Fibroblast of skin of back (primary cell): ENCODE data around the gene OCA2.

Source experiments
- DNase-seq: peaks from one replicate; pipeline ENCODE4 v3.0.0-alpha.2; 2013

Gene OCA2

DNA sequence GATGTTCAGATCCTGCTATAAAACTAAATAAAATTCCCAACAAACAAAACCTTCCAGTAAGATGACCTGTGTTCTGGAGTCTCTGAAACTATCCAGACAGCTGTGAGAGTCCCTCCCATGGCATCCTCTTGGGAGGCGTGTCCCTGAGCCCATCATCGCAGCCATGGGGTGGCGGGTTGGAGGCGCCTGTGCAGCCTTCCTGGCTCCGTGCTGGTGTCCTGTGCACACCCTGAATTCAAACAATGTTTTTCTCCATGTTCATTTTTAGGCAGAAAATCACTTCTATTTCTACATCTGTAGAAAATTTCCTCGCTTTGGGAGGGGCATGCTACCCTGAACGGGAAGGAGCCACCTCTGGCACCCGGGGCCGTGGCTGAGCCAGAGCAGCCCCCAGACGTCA lies 19.4 kb upstream of the OCA2 start:
- no peak for DNase-seq

DNA sequence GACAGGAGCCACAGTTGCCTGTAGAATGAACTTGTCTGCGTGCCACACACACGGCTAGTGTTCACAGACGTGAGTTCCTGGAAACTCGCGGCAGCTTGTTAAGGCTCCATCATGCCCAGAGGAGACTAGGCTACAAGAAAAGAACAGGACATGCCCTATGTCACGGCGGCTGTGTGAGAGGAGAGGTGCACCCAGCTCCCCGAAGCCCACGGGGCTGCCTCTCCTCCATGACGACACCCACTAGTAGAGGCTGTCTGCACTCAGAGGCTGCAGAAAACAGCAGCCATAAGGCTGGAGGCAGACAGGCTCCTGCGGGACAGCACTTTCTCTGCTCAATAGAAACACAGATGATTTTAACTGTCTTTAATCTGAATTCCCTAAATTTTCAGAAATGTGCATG lies 19.0 kb upstream of the OCA2 start:
- DNase-seq, result no peak

DNA sequence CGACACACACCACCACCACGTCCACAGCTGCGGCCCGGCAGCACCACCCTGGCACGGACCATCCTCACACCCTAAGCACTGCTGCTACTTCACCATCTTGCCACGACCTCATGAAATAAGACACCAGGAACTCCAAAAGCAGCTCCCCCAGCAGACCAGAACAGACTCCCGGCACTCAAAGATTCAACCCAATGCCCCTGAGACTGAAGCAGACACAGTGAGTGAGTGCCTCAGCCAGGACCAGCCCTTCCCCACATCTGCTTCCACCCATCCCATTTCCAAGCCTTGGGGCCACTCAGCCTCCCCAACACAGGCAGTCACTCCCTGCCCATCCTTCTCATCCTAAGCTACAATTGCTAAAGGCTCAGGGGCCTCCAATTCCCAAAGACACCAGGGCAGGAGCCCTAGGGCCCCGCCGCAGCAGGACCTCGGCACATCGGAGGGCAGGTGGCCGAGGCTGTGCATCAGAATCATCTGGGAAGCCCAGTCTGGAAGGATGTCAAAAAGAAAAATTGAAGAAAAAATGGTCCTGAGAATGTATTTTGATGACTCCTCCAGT lies 18.4 kb upstream of the OCA2 start:
- DNase-seq, result no peak

DNA sequence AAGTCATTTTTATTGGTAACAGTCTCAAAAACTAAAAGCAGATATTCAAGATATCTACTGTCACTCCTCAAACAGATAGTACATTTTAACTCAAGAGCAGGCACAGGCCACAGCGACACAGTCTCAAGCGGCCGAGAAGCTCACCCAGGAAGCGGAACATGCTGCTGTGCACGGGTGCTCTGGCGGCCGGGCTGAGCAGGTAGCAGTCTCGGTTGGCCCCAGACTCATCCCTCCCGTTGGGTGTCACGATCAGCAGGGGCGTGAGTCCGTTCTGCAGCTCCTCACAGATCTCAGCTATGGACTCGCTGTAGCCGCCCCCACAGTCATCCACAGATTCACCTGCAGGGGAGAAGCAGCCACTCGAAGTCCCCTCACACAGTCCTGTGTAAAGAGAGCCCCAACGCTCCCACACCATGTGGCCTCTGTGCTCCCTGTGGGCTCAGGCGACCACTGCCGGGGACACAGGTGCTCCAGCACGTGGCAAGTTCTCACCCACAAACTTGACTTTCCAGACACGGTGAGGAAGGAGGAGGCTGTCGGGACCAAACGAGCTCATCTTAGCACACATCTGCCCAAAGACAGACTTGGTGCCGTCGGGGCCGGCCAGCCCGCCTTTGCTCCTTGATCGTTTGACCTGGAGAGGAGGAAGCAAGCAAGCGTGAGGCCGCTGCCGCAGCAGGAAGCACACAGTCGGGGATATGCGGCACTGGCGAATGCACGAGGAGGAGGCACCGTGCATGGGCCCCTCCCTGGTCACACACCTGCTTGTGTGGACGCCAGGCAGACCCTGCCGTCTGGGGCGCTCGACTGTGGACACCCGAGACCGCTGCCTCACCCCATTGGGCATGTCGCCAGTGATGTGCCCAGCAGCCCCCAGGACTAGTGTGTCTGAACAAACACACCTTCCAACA lies 17.7 kb upstream of the OCA2 start:
- DNase-seq, result no peak

DNA sequence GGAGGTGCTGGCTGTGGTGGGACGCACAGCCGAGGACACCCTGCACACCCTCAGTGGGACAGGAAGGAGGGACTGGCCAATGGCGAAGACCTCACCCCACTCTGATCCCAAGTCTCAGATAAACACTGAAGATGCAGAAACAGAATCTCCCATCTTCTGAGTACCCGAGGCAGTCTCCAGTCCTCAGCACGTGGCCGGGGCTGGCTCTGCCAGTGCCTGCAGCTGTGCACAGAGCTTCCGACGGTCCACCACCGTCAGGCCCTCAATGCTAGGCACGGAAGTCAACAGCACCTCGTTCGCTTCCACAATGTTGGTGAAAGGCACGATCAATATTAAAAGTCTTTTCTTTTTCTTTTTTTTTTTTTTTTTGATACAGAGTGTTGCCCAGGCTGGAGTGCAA lies 16.8 kb upstream of the OCA2 start:
- DNase-seq, result no peak

DNA sequence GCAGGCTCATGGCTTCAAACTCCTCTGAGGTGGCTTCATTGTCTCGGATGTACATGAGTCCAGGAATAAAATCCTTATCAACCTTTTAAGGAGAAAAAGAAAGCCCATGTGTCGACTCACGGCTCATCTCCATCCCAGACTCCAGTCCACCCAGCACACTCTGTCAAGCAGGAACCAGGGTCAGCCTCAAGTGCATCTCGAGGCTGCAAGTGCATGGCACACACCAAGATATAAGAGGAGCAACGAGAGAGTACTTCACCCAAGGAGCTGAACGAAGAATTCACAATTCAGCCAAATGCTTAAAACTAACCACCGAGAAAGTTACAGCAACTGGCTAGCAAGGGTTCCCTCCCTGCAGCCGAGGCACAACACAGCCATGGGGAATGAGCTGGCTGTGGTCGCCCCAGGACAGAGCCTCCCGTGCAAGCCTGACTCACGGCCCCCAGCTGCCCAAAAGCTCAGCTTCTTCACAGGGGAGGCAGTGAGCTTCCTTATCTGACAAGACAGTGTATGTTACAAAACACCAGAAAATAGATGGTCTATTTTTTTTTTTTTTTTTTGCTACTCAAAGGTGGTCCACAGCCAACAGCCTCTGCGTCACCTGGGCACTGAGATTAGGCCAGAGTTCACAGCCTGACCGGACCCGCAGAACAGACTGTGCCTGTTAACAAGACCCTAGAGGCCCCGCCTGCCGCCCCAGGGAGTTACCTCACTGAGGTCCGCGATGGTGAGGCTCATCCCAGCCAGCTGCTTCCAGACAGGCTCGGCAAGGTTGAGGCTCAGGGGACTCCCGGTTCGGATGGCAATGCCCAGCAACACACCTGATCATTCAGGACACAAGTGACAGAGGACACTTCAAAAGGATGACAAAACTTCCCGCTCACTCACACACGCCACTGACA lies 15.9 kb upstream of the OCA2 start:
- DNase-seq, result peak; percentile 29

DNA sequence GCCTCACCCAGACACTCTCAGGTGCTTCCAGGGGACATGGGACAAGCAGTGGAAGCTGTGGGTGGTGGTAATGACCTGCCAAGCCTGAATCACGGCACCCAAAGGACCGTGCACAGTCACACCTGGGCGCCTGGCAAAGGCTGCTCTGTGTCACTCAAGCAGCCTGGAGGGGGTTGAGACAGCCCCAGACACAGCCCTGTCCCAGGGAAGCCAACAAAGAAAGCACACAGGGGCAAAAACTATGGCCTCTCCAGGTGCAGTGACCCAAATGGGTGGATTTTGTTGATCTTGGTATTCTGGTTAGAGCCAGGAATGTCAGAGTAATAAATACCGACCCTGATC lies 15.0 kb upstream of the OCA2 start:
- DNase-seq, result no peak

DNA sequence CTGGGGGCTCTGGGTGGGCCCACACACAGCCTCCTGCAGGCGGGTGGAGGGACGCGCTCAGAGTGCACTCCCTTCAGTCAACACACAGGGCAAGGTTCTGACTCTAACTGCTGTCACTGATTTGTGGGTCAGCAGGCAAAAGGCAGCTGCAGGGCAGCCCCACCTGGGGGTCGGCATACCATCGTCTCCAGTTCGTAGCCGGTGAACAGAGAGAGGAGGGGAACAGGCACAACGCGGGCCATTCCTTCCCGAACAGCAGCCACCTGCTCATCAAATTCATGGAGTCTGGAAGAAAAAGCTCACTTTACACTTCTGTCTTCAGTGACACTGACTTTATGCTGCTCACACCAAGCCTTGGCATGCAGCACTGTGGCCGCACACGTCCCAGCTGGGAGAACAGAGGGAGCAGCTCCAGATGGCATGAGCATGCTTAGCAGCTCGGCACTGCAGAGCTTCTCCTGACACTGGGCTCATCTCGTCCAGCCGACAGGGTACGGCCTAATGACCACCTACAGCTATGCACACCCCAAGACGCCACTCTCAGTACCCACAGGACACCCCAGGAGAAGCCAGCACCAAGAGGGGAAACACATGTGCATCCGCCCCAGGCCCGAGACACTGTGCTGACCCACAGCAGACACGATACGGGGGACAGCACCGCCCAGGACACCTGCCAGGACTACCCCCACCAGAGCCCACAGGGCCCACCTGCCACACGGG lies 14.4 kb upstream of the OCA2 start:
- DNase-seq, result no peak

DNA sequence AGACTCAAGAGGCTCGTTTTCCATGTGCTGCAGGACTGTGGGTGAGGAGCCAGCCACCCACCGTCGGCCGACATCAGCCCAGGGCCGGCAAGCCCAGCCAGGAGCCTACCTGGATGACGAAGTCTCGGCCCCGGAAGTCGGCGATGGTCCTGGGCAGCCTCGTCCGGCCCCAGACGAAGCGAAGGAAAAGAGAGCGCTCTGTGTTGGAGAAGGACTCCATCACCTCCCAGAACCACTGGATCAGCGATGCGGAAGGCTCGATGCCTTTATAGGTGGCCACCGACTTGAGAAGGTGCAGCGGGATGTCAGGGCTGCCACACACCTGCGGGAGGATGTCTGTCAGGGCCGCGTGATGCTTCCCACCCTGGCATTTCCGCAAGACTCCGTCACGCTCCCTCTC lies 13.8 kb upstream of the OCA2 start:
- no peak for DNase-seq

DNA sequence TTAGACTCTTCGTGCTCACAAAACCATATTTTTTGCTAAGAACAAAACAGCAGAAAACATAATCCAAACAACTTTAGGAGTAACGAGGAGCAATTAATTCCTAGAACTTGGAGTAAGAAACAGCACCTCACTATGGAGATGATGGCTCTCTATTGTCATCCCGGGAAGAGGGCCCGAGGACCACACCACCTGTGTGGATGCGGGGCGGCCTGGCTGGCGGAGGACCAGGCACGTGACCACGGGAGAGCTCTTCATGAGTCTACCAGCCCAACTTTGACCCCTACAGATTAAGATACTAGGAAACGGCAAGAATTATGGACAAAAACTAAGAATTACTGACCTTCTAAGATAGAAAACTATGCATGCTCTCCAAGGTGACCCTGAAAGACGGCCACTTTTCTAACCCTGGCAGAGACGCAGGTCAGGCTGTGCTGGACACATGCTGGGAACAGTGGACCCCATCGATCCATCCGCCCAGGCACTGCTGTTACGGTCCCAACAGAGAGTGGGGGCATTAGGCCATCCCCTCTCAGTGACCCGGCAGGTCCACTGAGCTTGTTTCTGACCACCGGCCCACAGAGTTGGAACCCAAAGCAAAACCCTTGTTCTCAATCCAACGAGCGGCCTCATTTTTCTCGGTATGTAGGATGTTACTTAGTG lies 13.1 kb upstream of the OCA2 start:
- no peak for DNase-seq

DNA sequence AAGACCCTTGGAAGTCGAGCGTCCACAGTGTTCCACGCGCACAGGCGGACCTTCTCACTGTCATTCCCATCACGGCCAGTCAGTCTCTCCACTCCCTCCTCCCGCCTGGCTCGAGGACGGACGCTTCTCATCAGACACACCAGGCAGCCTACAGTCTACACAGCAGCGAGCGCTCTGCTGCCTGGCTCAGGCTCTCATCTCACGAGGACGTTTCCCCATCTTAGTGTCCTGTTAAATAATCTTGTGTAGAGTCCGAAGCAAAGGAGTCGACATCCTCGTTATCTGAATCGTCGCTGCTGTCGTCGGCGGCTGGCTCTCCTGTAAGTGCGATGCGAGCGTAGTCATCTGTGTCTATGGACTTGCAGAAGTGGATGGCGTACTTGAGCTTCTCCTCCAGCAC lies 12.4 kb upstream of the OCA2 start:
- DNase-seq, result no peak

DNA sequence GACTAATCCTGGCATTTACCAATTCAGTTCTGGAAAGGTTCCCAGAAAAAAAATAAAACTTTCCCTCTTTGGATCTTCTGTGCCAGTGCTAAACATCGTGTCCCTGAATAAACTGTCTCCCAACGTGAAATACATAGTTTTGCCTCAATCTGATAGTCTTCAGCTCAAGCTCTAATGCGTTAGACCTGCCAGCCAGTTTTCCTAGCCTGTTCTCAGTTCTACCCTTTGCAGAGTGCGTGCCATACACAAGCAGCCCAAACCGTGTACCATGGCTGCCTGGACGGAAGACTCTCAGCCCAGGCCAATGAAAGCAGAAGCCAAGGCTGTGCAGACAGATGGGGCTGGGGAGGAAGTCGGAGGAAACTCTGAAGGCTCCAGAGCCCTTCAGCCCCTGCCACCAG lies 11.4 kb upstream of the OCA2 start:
- no peak for DNase-seq

DNA sequence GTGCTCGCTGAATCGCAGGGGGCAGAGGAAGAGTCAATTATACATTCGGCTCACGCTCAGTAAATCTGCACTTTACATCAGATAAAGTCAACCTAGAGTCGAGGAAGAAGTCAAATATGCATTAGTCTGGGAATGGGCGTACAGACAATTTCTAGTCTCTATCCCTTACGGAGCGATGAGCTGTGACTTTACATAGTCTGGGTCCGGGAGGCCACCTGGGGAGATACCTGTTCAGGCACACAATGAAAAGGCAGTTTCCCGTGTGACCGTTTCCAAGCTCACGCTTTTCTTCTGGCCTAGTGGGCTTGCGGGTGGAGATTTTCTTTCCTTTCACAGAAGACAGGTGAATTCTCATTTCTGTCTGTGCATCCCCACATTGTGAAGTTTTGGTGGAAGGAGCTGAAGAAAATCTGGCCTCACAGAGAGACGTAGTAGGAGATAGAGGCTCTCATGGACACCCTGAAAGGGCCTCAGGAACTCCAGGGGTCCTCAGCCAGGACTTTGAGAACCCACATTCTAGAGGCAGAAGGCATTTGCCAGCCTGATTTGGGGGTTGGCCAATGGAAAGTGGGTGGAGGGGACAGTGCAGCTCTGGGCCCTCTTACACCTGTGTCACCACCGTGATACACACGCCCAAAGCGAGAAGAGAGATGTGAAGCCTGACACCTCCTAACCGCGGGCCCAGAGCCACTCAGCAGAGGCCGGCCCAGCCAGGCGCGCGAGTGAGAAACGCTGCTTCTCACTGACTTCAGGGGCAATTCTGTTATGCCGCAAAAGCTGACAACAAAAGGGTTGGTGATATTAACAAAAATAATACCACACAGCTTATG lies 10.7 kb upstream of the OCA2 start:
- DNase-seq, result no peak

DNA sequence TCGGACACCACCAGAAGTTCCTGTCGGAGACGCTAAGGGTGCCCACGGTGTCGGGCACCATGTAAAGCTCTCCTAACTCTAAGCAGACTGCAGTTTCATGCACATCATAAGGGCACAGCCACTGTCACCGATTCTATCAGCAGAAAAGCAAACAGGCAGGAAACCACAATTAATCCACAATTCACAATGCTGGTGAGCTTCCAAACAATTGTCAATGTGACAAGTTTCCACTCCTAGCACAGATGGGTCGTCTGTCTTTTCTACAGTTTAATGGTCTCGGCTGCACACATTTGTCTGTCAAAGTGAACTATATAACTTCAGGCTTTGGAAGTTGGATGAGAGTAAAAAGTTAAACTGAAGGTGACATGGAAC lies 8.8 kb upstream of the OCA2 start:
- DNase-seq, result no peak

DNA sequence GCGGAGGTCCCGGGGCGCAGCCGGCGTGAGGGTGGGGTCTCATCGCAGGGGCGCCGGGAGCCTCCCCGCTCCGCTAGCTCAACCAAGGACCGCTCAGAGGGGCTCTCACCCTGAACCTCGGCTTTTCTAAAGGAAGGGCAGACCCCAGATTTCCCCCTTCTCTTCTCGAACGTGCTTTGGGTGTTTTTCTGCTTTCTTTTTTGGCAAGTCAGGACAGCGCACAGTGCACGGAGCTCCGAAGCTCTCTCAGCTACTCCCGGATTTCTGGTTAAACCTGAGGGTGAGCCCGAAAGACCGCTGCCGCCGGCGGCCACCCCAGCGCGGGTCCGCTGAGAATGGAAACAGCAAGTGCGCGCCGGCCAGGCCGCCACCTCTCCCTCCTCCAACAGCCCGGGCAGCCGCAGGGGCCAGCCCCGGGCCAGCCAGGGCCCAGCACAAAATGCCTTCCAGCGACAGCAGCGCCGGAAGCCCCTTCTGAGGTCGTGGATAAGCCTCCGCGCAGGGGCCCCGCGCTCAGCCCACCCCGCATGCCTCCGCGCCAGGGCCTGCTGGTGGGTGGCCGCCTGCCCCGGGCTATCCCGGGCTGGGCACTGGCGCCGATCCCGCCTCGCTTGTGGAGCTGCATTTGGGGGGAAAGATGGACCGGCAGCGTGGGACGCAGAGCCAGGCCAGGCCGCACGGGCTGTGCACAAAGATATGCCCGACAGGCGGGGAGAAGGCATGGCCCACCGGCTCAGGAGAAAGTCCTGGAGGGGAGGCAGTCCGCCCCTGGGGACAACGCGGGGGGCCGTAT lies 8.2 kb upstream of the OCA2 start:
- DNase-seq, result no peak

DNA sequence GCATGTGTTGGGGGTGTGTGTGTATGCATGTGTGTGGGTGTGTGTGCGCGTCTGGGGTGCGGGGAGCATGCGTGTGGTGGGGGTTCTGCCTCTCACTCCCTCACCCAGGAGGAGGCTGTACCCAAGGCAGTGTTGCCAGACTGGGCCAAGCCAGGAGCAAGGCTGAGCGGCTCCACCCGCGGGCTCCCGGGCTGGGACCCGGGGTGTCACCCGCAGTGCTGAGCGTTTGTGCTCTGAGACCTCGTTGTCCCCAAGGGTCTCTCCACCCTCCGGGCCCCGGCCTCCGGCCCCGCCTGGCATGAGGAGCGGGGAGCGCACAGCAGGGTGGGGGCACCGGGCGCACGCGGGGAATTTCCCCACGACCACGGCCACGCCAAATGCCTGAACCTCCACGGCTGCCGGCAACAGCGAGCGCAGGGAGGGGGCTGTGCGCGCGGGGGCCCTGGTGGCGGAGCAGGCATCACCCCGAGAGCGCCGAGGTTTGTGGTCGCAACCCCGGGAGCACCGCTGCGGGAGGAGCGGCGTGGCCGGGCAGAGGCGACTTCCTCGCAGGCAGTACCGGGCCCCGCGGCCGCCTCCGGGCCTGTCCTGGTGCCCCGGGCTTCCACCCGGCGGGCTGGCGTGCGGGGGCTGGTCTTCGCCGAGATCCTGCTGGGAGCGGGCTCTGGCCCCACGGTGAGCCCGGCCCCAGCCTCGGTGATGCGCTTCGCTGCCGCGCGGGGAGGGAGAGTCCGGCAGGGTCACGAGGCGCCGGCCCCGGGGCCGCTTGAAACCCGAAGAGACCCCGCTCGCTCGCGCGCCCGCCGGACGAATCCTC lies 7.4 kb upstream of the OCA2 start:
- no peak for DNase-seq

DNA sequence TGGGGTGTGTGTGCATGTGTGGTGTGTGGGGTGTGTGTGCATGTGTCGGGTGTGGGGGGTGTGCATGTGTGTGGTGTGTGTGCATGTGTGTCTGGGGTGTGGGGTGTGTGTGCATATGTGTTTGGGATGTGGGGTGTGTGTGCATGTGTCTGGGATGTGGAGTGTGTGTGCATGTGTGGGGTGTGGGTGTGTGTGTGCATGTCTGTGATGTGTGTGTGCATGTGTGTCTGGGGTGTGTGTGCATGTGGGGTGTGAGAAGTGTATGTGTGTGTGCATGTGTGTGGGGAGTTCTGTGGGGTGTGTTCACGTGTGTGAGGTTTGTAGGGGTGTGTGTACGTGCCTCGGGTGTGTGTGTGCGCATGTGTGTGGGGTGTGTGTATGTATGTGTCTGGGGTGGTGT lies 6.7 kb upstream of the OCA2 start:
- no peak for DNase-seq

DNA sequence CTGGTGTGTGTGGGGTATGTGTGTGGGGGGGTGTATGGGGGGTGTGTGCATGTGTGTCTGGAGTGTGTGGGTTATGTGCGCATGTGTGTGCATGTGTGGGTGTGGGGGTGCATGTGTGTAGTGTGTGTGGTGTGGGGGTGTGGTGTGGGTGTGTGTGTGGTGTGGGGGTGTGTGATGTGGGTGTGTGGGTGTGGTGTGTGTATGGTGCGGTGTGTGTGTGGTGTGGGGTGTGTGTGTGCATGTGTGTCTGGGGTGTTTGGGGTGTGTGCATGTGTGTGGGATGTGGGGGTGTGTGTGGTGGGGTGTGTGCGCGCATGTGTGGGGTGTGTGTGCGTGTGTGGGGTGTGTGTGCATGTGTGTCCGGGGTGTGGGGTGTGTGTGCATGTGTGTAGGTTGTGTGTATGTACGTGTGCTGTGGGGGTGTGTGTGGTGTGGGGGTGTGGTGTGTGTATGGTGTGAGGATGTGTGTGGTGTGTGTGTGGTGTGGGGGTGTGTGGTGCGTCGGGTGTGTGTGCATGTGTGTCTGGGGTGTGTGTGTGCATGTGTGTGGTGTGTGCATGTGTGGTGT lies 6.2 kb upstream of the OCA2 start:
- no peak for DNase-seq

DNA sequence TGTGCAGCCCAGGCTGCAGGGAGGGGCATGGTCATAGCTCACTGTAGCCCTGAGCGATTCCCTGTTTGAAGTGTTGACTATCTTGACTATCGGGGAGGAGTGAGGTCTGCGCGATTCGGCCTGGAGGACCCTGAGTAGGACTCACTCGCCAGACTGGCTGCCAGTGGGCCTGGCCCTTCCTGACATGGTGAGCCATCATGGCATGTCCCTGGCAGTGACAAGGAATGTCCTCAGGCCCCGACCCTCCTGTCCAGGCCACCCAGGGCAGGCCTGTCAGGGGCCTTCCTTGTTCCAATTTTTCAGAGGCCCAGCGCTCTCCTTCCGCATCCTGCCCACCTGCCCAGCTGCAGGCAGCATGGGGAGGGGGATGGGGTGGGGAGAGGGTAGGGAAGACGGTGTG lies 5.2 kb upstream of the OCA2 start:
- no peak for DNase-seq
